Liver (tissue), 9 donors: ENCODE measurements around the gene ING1. TPM values are rescaled to one million over a fixed set of nuclear protein-coding genes. Genes with fewer than 3 reads are reported as not detected.

ENCODE experiments used
- DNase-seq: peaks from one replicate; pipeline ENCODE4 v3.0.0-alpha.2; 2017; ENCODE audit warnings: low spot score
- H3K27ac ChIP-seq, 2 donors: one replicate each; pipeline ENCODE4 v1.7.0; 2013; ENCODE audit warnings: inconsistent platforms in 2 of 2, low read length in 2 of 2, control low read depth in 1 of 2, low read depth in 1 of 2, mild to moderate bottlenecking in 1 of 2
- H3K27me3 ChIP-seq, 4 donors: one replicate each; pipeline versions ENCODE4 v1.6.1 to v1.7.0; 2013; ENCODE audit warnings: low read length in 3 of 4, inconsistent platforms in 1 of 4, mild to moderate bottlenecking in 1 of 4, moderate library complexity in 1 of 4; ENCODE audit not compliant: control insufficient read depth in 4 of 4, insufficient read depth in 4 of 4
- H3K36me3 ChIP-seq, 4 donors: one replicate each; pipeline versions ENCODE4 v1.6.1 to v1.7.0; 2013; ENCODE audit warnings: low read length in 3 of 4, mild to moderate bottlenecking in 3 of 4, low read depth in 1 of 4, moderate library complexity in 1 of 4; ENCODE audit not compliant: control insufficient read depth in 4 of 4, insufficient read depth in 3 of 4
- H3K4me1 ChIP-seq, 4 donors: one replicate each; pipeline versions ENCODE4 v1.6.1 to v1.7.0; 2013; ENCODE audit warnings: low read length in 3 of 4, mild to moderate bottlenecking in 3 of 4, moderate library complexity in 1 of 4; ENCODE audit not compliant: control insufficient read depth in 4 of 4, insufficient read depth in 4 of 4
- H3K4me3 ChIP-seq, 3 donors: one replicate each; pipeline versions ENCODE4 v1.6.1 to v1.7.0; 2013; ENCODE audit warnings: low read length in 3 of 3, control low read depth in 1 of 3, low read depth in 1 of 3, mild to moderate bottlenecking in 1 of 3
- H3K9ac ChIP-seq, 2 donors: one replicate each; pipeline ENCODE4 v1.7.0; 2013; ENCODE audit warnings: low read length in 2 of 2, mild to moderate bottlenecking in 2 of 2, moderate library complexity in 2 of 2, control low read depth in 1 of 2, low read depth in 1 of 2
- H3K9me3 ChIP-seq, 4 donors: one replicate each; pipeline versions ENCODE4 v1.6.1 to v1.7.0; 2013; ENCODE audit warnings: low read length in 3 of 4; ENCODE audit not compliant: control insufficient read depth in 4 of 4
- ATF3 ChIP-seq: IDR thresholded peaks from 2 replicates; pipeline ENCODE4 v1.6.1; 2016; ENCODE audit warnings: antibody characterized with exemption
- CTCF ChIP-seq: fragments of 150-350 bp; IDR thresholded peaks from 2 replicates; pipeline ENCODE4 v1.5.1; 2017; ENCODE audit warnings: improper control_type of control experiment, low read depth, low read length; ENCODE audit not compliant: missing input control
- EGR1 ChIP-seq, 2 donors: IDR thresholded peaks; 2 replicates each; pipeline ENCODE4 v1.6.1; 2016 to 2018; ENCODE audit warnings: antibody characterized with exemption in 2 of 2, low read depth in 2 of 2
- FOXA1 ChIP-seq: IDR thresholded peaks from 2 replicates; pipeline ENCODE4 v1.6.1; 2016; ENCODE audit warnings: antibody characterized with exemption
- FOXA2 ChIP-seq: IDR thresholded peaks from 2 replicates; pipeline ENCODE4 v1.6.1; 2016; ENCODE audit warnings: antibody characterized with exemption
- GABPA ChIP-seq, 2 donors: IDR thresholded peaks in 1 of 2; conservative IDR thresholded peaks in 1 of 2; 2 replicates each; pipeline ENCODE4 v1.6.1; 2016; ENCODE audit warnings: antibody characterized with exemption in 2 of 2, mild to moderate bottlenecking in 1 of 2, moderate library complexity in 1 of 2
- HNF4A ChIP-seq, 2 donors: conservative IDR thresholded peaks; 2 replicates each; pipeline ENCODE4 v1.6.1; 2016; ENCODE audit warnings: antibody characterized with exemption in 2 of 2, mild to moderate bottlenecking in 2 of 2
- HNF4G ChIP-seq: IDR thresholded peaks from 2 replicates; pipeline ENCODE4 v1.6.1; 2016; ENCODE audit warnings: antibody characterized with exemption
- JUND ChIP-seq, 2 donors: IDR thresholded peaks; 2 replicates each; pipeline ENCODE4 v1.6.1; 2016; ENCODE audit warnings: antibody characterized with exemption in 2 of 2
- MAX ChIP-seq: IDR thresholded peaks from 2 replicates; pipeline ENCODE4 v1.6.1; 2016; ENCODE audit warnings: antibody characterized with exemption
- NR2F2 ChIP-seq: IDR thresholded peaks from 2 replicates; pipeline ENCODE4 v1.6.1; 2016; ENCODE audit warnings: antibody characterized with exemption
- RAD21 ChIP-seq, 2 donors: IDR thresholded peaks; 2 replicates each; pipeline ENCODE4 v1.6.1; 2016; ENCODE audit warnings: antibody characterized with exemption in 2 of 2, mild to moderate bottlenecking in 2 of 2
- REST ChIP-seq: IDR thresholded peaks from 2 replicates; pipeline ENCODE4 v1.6.1; 2016; ENCODE audit warnings: antibody characterized with exemption, mild to moderate bottlenecking
- RXRA ChIP-seq, 2 donors: IDR thresholded peaks; 2 replicates each; pipeline ENCODE4 v1.6.1; 2017 to 2018; ENCODE audit warnings: antibody characterized with exemption in 2 of 2, mild to moderate bottlenecking in 1 of 2
- SP1 ChIP-seq: IDR thresholded peaks from 2 replicates; pipeline ENCODE4 v1.6.1; 2018; ENCODE audit warnings: antibody characterized with exemption, mild to moderate bottlenecking
- TAF1 ChIP-seq: conservative IDR thresholded peaks from 2 replicates; pipeline ENCODE4 v1.6.1; 2016; ENCODE audit warnings: antibody characterized with exemption, mild to moderate bottlenecking
- YY1 ChIP-seq: IDR thresholded peaks from 2 replicates; pipeline ENCODE4 v1.6.1; 2016; ENCODE audit warnings: antibody characterized with exemption, mild to moderate bottlenecking
- ZBTB33 ChIP-seq: IDR thresholded peaks from 2 replicates; pipeline ENCODE4 v1.6.1; 2016; ENCODE audit warnings: antibody characterized with exemption
- WGBS: extraction: QIAGEN DNeasy Blood & Tissue Kit; methylation state at CpG from one replicate; pipeline ENCODE4 v1.1.7; 2013; 5-methylcytosine and 5-hydroxymethylcytosine counted together
- polyA plus RNA-seq, 2 donors: library from polyadenylated mRNA; stranded (reverse) in 1 of 2; unstranded in 1 of 2; fragments of 200-250 nt in 1 of 2; fragments of >200 nt in 1 of 2; fragmentation: Nextera tagmentation in 1 of 2; extraction: Ambion mirVana in 1 of 2; gene quantifications; one replicate each; pipeline versions ENCODE4 v1.2.1 to v1.2.3, GENCODE V29; 2013 to 2015
- total RNA-seq, 2 donors: library from RNA; depleted of rRNA; stranded (reverse); fragments of >200 nt; gene quantifications; one replicate each; pipeline ENCODE4 v1.2.3, GENCODE V29; 2014
- donor health status: healthy.
- donor health status: healthy.
- donor health status: healthy.
- donor health status: healthy.
- donor health status: healthy.

ING1 gene
- total and polyA plus RNA-seq, 4 donors, result 7.5 to 14.1 (median 9.1) TPM

GRCh38 chr13:110684388-110685056, 29.0 kb upstream of the ING1 start:
- Histone ChIP-seq H3K9ac (no peak overlapping the region), H3K27ac (peak overlapping the region; percentile 5 to 46), H3K9me3 (no peaks in the 10 kb centered on the region), H3K4me3 (no peak overlapping the region), H3K4me1 (peaks cover 4 to 21% (median 11%) of the 10 kb centered on the region in 4 donors), H3K27me3 (no peaks in the 10 kb centered on the region), H3K36me3 (peaks cover 7 to 12% (median 9%) of the 10 kb centered on the region in 4 donors)
- peak; percentile 83 to 84 for TF ChIP-seq RXRA (IDR thresholded peaks at IDR 0.05)
- peak; percentile 71 for TF ChIP-seq SP1
- TF ChIP-seq FOXA2, result peak; percentile 32
- no peak for TF ChIP-seq MAX
- peak; percentile 92 to 96 for TF ChIP-seq HNF4A (conservative IDR thresholded peaks at IDR 0.05)
- peak; percentile 45 for TF ChIP-seq ZBTB33
- no peak for TF ChIP-seq RAD21 (IDR thresholded peaks at IDR 0.05)
- TF ChIP-seq EGR1 (IDR thresholded peaks at IDR 0.05; ENCODE audit: low read depth in 2 of 2), result peak in 1 of 2 donors; percentile 11
- peak; percentile 63 for TF ChIP-seq HNF4G
- TF ChIP-seq FOXA1, result peak; percentile 20
- TF ChIP-seq TAF1, result no peak
- peak; percentile 13 for TF ChIP-seq CTCF
- no peak for TF ChIP-seq REST
- TF ChIP-seq GABPA (IDR thresholded peaks at IDR 0.05 in 1 of 2, conservative IDR thresholded peaks at IDR 0.05 in 1 of 2), result no peak
- no peak for TF ChIP-seq JUND (IDR thresholded peaks at IDR 0.05)
- TF ChIP-seq NR2F2, result no peak
- no peak for TF ChIP-seq ATF3
- peak; percentile 69 for TF ChIP-seq YY1
- WGBS, result 34% methylated on average over 8 of the region's 8 CpGs
- peak; percentile 39 for DNase-seq
